PFSK-1 (cell line): ENCODE measurements around the gene KCNH6.

ENCODE experiments used
- POLR2AphosphoS5 ChIP-seq: IDR thresholded peaks from 2 replicates; pipeline ENCODE4 v1.6.1; 2012; ENCODE audit warnings: low read depth, mild to moderate bottlenecking, control low read depth, low read length, moderate library complexity
- REST ChIP-seq, 2 experiments: IDR thresholded peaks; 2 replicates each; pipeline versions ENCODE4 v1.6.1 to v1.8.0; 2011 to 2012; ENCODE audit warnings: low read depth in 2 of 2, low read length in 2 of 2, control low read depth in 1 of 2, inconsistent platforms in 1 of 2, mild to moderate bottlenecking in 1 of 2, moderate library complexity in 1 of 2; ENCODE audit not compliant: insufficient read depth in 1 of 2
- TAF1 ChIP-seq: IDR thresholded peaks from 2 replicates; pipeline ENCODE4 v1.6.1; 2012; ENCODE audit warnings: low read length, control low read depth, borderline replicate concordance; ENCODE audit not compliant: insufficient read depth

- no peak for TF ChIP-seq POLR2AphosphoS5
- no peak for TF ChIP-seq REST (IDR thresholded peaks at IDR 0.05; ENCODE audit: insufficient read depth in 1 of 2, low read depth in 2 of 2, low read length in 2 of 2)
- TF ChIP-seq TAF1: no peak
Observed at GRCh38 chr17:63475491-63476412, 47.4 kb upstream of the KCNH6 start.
